ENCODE results near the gene SNORC.
"Not testable (repeated sequence)": the region's sequence is repeated elsewhere in the genome, so short reads cannot be mapped to it uniquely, and the experiment has no call there.

Gene SNORC

GRCh38 chr2:232870018-232870765 is at the start of gene SNORC:
Gene SNORC (plus strand): TSS chr2:232870264. CDS start chr2:232870342, 78 bp downstream.
- no peak for DNase-seq (ENCODE audit: low spot score)

GRCh38 chr2:232829988-232830387 is 40.1 kb upstream of the SNORC start:
- no peak for DNase-seq (ENCODE audit: low spot score)

DNA sequence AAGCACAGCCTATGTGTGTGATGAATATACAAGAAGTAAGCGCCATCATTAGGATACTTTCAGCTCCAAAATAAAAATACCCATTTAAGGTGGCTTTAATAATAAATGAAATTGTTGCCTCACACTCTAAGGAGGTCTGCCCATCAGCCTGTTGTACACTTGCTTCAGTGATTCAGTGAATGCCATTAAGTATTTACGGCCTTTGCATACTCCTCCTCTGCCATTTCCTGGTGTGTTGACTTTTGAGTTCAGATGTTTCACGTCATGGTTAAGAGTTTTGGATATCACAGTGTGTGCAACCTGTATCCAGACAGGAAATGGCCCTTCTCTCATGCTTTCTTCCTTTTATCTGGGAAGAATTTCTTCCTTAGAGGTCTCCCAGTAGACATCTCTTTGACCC is 38.6 kb upstream of the SNORC start:
- DNase-seq (ENCODE audit: low spot score), result no peak

GRCh38 chr2:232833830-232834229 is 36.2 kb upstream of the SNORC start:
- no peak for DNase-seq (ENCODE audit: low spot score)

- no peak for DNase-seq (ENCODE audit: low spot score)
Observed at GRCh38 chr2:232835687-232836208, 34.3 kb upstream of the SNORC start.

GRCh38 chr2:232836934-232837333 is 33.1 kb upstream of the SNORC start:
- DNase-seq (ENCODE audit: low spot score), result no peak

DNA sequence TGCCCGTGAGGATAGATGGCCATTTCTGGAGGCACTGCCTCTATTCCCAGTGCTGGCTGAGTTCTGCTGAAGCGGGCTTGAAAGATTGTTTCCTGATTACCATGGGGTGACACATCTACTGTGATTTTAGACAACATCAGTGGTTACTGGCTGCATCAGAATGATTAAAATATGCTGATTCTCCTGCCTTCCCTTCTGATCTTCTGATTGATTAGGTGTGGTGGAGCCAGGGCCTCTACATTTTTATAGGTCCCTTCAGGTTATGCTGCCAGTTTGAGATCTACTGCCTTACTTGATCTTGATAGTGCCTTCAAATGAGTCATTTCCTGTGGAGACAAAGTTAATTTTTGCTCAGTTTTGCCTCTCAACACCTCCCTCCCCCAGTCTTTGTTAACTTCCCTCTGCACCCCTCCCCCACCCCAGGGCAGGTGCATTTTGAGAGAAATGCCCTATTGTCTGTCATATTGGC is 31.6 kb upstream of the SNORC start:
- DNase-seq (ENCODE audit: low spot score), result no peak

DNA sequence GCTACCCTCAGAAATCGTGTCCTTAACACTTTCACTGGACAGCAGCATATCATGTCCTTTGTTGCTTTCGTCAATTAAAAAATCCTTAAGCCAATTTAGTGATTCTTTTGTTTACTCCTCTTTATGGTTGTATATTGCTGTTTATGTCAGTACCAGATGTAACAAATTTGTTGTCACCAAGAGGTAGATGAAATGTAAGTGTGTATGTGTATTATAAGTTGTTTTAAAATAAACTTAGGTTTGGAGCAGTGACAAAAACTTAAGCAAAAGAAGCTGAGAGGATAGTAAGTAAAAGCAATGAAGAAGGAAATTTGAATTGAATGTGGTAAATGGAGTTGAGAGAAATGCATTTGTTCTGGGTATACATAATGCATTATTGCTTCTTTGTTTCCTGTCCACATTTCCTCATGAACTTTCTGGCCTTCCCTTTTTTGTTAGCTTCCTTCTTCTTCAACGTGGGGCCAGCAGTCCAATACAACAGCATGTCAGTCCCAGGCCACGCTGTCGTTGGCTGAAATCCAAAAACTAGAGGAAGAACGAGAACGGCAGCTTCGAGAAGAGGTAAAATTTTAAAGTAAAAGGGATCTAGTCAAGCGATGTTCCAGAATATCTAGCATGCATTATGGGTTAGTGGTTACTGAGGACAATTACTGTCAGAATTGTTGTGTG is 30.5 kb upstream of the SNORC start:
- peak; percentile 17 for DNase-seq (ENCODE audit: low spot score)

- no peak for DNase-seq (ENCODE audit: low spot score)
Observed at GRCh38 chr2:232842689-232843088, 27.4 kb upstream of the SNORC start.

- DNase-seq (ENCODE audit: low spot score), result no peak
Observed at GRCh38 chr2:232843834-232844233, 26.2 kb upstream of the SNORC start.

GRCh38 chr2:232846055-232846454 is 24.0 kb upstream of the SNORC start:
- DNase-seq (ENCODE audit: low spot score), result no peak

DNA sequence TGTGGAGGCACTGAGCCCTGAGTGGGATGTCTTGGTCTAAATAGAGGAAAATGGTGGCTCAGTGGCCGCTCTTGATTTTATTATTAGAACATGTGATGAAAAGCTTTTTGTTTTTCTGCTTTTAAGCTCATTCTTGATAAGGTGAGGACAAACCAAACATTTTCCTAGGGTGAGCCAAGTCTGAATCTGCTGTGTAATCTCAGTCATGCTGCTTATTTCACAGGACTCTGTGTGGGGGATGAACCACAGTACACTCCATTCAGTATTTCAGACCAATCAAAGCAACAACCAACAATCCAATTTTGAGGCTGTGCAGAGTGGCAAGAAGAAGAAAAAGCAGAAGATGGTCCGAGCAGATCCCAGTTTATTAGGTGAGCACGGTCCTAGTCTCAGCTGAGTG is 20.0 kb upstream of the SNORC start:
- DNase-seq (ENCODE audit: low spot score), result no peak

DNA sequence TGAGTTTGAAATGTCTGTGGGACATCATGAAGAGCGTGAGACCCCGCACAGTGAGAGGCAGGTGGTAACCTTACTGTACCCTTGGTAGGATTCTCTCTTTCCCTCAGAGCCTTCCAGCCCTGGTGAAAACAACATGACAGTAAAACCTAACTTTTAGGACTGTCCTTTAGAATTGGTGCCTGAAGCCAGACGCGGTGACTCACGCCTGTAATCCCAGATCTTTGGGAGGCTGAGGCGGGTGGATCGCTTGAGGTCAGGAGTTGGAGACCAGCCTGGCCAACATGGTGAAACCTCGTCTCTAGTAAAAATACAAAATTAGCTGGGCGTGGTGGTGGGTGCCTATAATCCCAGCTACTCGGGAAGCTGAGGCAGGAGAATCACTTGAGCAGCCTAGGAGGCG is 18.0 kb upstream of the SNORC start:
- DNase-seq (ENCODE audit: low spot score), result not testable (repeated sequence)

DNA sequence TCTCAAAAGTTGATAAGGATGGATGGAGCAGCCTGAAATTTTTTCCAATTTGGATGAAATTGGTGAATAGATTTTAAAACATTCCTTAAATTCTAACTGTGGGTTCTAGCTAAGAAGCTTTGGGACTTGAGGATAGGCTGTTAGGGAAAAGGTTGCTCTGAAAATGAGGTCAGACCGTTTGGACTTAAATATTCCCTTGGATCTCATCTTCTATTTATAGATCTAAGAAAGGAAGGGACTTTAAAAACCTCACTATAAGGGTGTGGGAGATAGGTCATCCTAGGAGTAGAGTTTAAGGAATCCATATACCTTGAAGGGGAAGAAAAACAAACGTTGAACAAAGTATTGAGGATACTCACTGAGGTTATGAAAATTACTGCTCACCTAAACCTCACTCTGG is 17.4 kb upstream of the SNORC start:
- no peak for DNase-seq (ENCODE audit: low spot score)

- peak; percentile 74 for DNase-seq (ENCODE audit: low spot score)
Observed at GRCh38 chr2:232854082-232854481, 16.0 kb upstream of the SNORC start.

DNA sequence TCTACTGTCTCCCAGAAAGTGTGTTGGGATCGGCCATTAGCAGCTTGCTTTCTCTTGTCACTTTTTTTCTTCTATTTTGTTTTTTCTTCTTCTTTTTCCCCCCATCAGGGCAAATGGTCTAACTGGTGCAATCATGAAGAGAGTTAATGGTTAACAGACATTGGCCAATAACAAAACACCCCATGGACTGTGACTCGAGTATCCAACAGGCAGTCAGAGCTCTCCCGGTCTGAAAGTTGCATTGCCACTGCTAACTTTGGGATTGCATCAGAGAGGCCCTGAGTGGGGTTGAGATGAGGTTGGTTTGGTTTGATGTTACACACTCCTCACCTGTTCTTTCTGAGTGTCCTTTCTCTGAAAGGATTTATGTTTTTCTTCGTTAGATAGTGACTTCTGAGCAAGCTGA is 12.9 kb upstream of the SNORC start:
- DNase-seq (ENCODE audit: low spot score), result no peak

DNA sequence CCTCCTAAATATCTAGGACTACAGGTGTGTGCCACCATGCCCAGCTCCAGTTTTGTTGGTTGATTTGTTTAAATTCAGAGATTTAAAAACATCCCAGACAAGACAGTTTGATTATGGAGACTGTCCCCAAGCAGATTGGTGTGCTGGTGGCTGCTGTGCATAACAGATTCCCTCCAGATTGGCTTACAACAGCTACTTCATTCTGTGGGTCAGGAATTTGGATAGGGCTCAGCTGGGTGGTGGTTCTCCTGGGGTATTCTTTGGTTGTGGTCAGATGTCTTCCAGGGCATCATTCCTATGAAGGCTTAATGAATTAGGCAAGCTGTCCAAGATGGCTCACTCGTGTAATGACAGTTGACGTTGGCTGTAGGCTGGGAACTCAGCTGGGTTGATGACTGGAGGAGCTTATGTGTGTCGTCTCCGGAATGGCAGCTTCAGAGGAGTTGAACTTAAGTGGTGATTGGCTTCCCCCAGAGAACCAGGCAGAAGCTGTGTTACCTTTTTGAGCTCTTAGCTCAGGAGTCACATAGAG is 10.6 kb upstream of the SNORC start:
- no peak for DNase-seq (ENCODE audit: low spot score)

DNA sequence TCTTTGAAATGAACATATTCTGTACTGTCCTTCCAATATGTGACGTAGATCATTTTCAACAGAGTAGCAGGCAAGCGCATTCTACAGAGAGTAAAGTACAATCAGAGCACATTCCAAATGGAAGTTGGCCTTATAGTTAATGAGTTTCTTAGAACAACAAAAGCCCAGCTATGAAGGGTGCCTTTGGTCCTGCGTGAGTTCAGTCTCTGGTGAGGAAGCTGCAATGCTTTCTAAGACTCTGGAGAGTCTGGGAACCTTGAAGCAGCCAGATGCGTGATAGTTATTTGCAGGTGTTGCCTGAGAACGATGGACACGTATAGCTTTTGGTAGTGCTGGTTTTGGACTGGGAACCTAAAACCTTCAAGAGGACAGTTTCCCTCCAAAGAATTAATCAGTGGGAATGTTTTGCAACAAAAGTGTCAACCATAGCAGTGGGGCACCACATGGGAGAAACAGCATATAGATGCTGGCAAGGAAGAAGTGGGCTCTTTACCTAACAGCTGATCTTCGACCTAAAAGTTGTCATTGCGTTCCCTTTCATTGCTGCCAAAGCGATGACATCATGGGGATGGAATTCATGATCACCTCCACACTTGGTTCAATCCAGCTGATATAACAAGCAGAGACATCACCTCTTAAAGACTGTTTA is 9.3 kb upstream of the SNORC start:
- no peak for DNase-seq (ENCODE audit: low spot score)

- no peak for DNase-seq (ENCODE audit: low spot score)
Observed at GRCh38 chr2:232861353-232861752, 8.7 kb upstream of the SNORC start.

GRCh38 chr2:232863996-232864395 is 6.1 kb upstream of the SNORC start:
- no peak for DNase-seq (ENCODE audit: low spot score)

DNA sequence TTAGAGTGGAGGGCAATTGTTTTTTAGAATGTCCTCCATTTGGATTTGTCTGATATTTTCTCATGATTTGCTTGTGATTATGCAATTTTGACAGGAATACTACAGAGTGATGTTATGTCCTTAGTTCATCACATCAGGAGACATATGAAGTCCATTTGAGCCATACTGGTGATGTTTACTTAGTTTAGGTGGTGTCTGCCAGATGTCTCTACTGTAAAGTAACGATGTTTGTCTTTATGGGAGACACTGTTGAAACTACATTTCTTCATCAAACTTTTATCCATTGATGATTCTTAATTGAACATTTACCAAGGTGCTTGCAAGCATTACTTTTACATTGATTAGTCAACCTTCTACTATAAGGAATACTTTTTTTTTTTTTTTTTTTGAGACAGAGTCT is 4.9 kb upstream of the SNORC start:
- DNase-seq (ENCODE audit: low spot score), result no peak

- no peak for DNase-seq (ENCODE audit: low spot score)
Observed at GRCh38 chr2:232866104-232866503, 4.0 kb upstream of the SNORC start.
